PC-3 (cell line): ENCODE results near the gene TNFSF11. TPM values are rescaled to one million over a fixed set of nuclear protein-coding genes. Genes with fewer than 3 reads are reported as not detected.

Experiments
- ATAC-seq: fragments of 200-7000 bp; cut with Tn5 transposase; 2 replicates; pipeline ENCODE4 v1.9.1; 2020; ENCODE audit warnings: mild to moderate bottlenecking, moderate library complexity
- BruUV-seq: library from RNA; stranded (reverse); fragments of 400-500 nt; replicated peaks from 2 replicates; lab custom pipeline; 2021; lab: Mats Ljungman, UMichigan
- CTCF ChIA-PET: fragments of 300-600 bp; sonication (Branson Sonifier 250); formaldehyde crosslinking; loops from one replicate; lab custom pipeline; 2022; ENCODE audit warnings: antibody characterized with exemption; lab: Charles Lee
- POLR2A ChIA-PET: fragments of 300-600 bp; sonication (Branson Sonifier 250); formaldehyde crosslinking; loops from one replicate; lab custom pipeline; 2022; ENCODE audit warnings: antibody characterized with exemption; ENCODE audit not compliant: unreplicated experiment; lab: Charles Lee
- DNase-seq: peaks from one replicate; pipeline ENCODE4 v3.0.0-alpha.2; 2015
- H2AFZ ChIP-seq: fragments of 300-600 bp; sonication (generic); 2 replicates; pipeline ENCODE4 v1.6.0; 2016; ENCODE audit warnings: antibody characterized with exemption, low read length
- H3F3A ChIP-seq: fragments of 300-600 bp; sonication (generic); one replicate; pipeline ENCODE4 v1.6.0; 2017; ENCODE audit warnings: antibody characterized with exemption, low read length, control low read depth, mild to moderate bottlenecking; ENCODE audit not compliant: unreplicated experiment
- H3K27ac ChIP-seq: fragments of 300-600 bp; sonication (generic); 2 replicates; pipeline ENCODE4 v1.5.1; 2016; ENCODE audit warnings: mild to moderate bottlenecking, low read length
- H3K27me3 ChIP-seq: fragments of 300-600 bp; sonication (generic); 2 replicates; pipeline ENCODE4 v1.6.1; 2016; ENCODE audit warnings: low read length, mixed read lengths
- H3K36me3 ChIP-seq: fragments of 300-600 bp; sonication (generic); 2 replicates; pipeline ENCODE4 v1.6.1; 2016; ENCODE audit warnings: low read depth, mixed run types, low read length, mixed read lengths
- H3K4me1 ChIP-seq: fragments of 300-600 bp; sonication (generic); 2 replicates; pipeline ENCODE4 v1.5.1; 2016; ENCODE audit warnings: low read length; ENCODE audit not compliant: insufficient read depth
- H3K4me2 ChIP-seq: fragments of 300-600 bp; sonication (generic); 2 replicates; pipeline ENCODE4 v1.6.0; 2016; ENCODE audit warnings: low read length
- H3K4me3 ChIP-seq: fragments of 300-600 bp; sonication (generic); 2 replicates; pipeline ENCODE4 v1.5.1; 2016; ENCODE audit warnings: mild to moderate bottlenecking, low read length, mixed read lengths
- H3K79me2 ChIP-seq: fragments of 300-600 bp; sonication (generic); 2 replicates; pipeline ENCODE4 v1.6.1; 2017; ENCODE audit warnings: low read length, mixed read lengths
- H3K9ac ChIP-seq: fragments of 300-600 bp; sonication (generic); 2 replicates; pipeline ENCODE4 v1.6.0; 2016; ENCODE audit warnings: mild to moderate bottlenecking, low read length
- H3K9me2 ChIP-seq: fragments of 300-600 bp; sonication (generic); replicated peaks from 2 replicates; pipeline ENCODE4 v1.6.1; 2016; ENCODE audit warnings: mixed run types, low read length, mixed read lengths
- H3K9me3 ChIP-seq: fragments of 300-600 bp; sonication (generic); 2 replicates; pipeline ENCODE4 v1.6.1; 2016; ENCODE audit warnings: low read length, mixed read lengths
- H4K20me1 ChIP-seq: fragments of 300-600 bp; sonication (generic); 2 replicates; pipeline ENCODE4 v1.6.1; 2016; ENCODE audit warnings: low read length, mixed read lengths
- CTCF ChIP-seq: fragments of 300-600 bp; sonication (generic); conservative IDR thresholded peaks from 2 replicates; pipeline ENCODE4 v1.5.1; 2017; ENCODE audit warnings: antibody characterized with exemption, low read depth, mild to moderate bottlenecking, low read length
- EZH2 ChIP-seq: fragments of 300-600 bp; sonication (generic); IDR thresholded peaks from one replicate; pipeline ENCODE4 v1.6.1; 2017; ENCODE audit warnings: antibody characterized with exemption, mild to moderate bottlenecking, low read length; ENCODE audit not compliant: unreplicated experiment
- EZH2phosphoT487 ChIP-seq: fragments of 300-600 bp; sonication (generic); IDR thresholded peaks from 2 replicates; pipeline ENCODE4 v1.6.1; 2018; ENCODE audit warnings: mild to moderate bottlenecking, antibody characterized with exemption, low read length, borderline replicate concordance
- intact Hi-C: fragments of 100-400 bp; cut with micrococcal nuclease; formaldehyde crosslinking; loops from 2 replicates; pipeline ENCODE4 v1.9.0; 2023
- total RNA-seq: library from RNA; depleted of rRNA; stranded (reverse); fragments of >200 nt; gene quantifications from 2 replicates; pipeline ENCODE4 v1.2.3, GENCODE V29; 2014

Gene TNFSF11
- total RNA-seq, 1 experiment from 2014 or later, result not detected

DNA sequence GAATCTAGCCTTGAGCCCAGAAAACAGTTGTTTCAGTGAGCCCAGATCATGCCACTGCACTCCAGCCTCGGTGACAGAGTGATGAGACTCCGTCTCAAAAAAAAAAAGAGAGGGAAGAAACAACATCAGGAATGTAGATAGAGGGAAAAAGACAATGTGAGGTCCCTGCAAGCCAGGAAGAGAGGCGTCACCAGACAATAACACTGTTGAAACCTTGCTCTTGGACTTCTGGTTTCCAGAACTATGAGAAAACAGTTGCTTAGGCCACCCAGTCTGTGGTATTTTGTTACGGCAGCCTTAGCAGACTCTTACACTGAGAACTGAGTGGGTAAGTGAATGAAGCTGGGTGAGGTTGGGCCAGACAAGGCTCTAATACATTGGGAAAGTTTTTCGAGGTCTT, 64.1 kb downstream of the TNFSF11 start:
- ATAC-seq (no peak), DNase-seq (no peak)
- Histone ChIP-seq H3F3A (no peaks in the 10 kb centered on the region), H3K9me2 (no peaks in the 10 kb centered on the region), H3K79me2 (no peaks in the 10 kb centered on the region), H2AFZ (no peak overlapping the region), H3K9ac (no peak overlapping the region), H3K4me2 (no peak overlapping the region), H3K9me3 (no peaks in the 10 kb centered on the region), H3K4me1 (no peaks in the 10 kb centered on the region; the same call in 1 of the 2 replicates), H3K27me3 (no peaks in the 10 kb centered on the region), H4K20me1 (no peaks in the 10 kb centered on the region), H3K27ac (no peak overlapping the region), H3K36me3 (no peaks in the 10 kb centered on the region), H3K4me3 (no peak overlapping the region)
- BruUV-seq, result no TSS peak
- ChIA-PET CTCF (no interaction called here), POLR2A (no interaction called here)
- TF ChIP-seq CTCF (no peak), EZH2 (no peak), EZH2phosphoT487 (no peak)
- intact Hi-C loops, result no loop called here

DNA sequence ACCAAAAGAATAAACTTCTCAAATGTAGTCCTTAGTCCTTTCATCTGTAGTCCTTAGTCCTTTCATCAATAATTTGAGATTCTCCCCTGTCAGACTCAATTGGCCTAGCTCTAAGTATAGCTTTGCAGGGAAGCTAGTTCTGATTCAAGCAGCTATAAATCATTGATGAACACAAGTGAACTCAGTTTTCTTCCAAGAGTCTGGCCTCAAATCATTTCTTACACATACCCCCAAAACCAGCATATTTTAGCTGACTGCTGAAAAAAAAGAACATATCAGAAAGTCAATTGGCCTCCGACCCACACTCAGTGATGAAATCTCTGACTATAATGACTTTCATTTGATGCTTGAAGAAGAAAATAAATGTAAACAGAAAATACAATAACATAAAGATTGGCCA, 64.9 kb downstream of the TNFSF11 start:
- ChIA-PET POLR2A (no interaction called here), CTCF (no interaction called here)
- no peak for TF ChIP-seq EZH2phosphoT487
- no peak for TF ChIP-seq CTCF
- no peak for TF ChIP-seq EZH2
- Histone ChIP-seq H3K9me2 (no peaks in the 10 kb centered on the region), H3F3A (no peaks in the 10 kb centered on the region), H3K9me3 (no peaks in the 10 kb centered on the region), H3K79me2 (no peaks in the 10 kb centered on the region), H2AFZ (no peak overlapping the region), H3K27ac (no peak overlapping the region), H3K27me3 (no peaks in the 10 kb centered on the region), H3K4me1 (no peaks in the 10 kb centered on the region), H3K4me2 (no peak overlapping the region), H3K9ac (no peak overlapping the region), H4K20me1 (no peaks in the 10 kb centered on the region), H3K4me3 (no peak overlapping the region), H3K36me3 (no peaks in the 10 kb centered on the region)
- intact Hi-C loops, result no loop called here
- ATAC-seq, result no peak
- no TSS peak for BruUV-seq
- no peak for DNase-seq

GRCh38 chr13:42643076-42643475, 69.1 kb downstream of the TNFSF11 start:
- Histone ChIP-seq H3K27ac (no peak overlapping the region), H3K9me3 (no peaks in the 10 kb centered on the region), H4K20me1 (no peaks in the 10 kb centered on the region), H3K4me1 (no peaks in the 10 kb centered on the region), H2AFZ (no peak overlapping the region), H3F3A (no peaks in the 10 kb centered on the region), H3K79me2 (no peaks in the 10 kb centered on the region), H3K9ac (no peak overlapping the region), H3K4me3 (no peak overlapping the region), H3K4me2 (no peak overlapping the region), H3K36me3 (no peaks in the 10 kb centered on the region), H3K27me3 (no peaks in the 10 kb centered on the region), H3K9me2 (no peaks in the 10 kb centered on the region)
- intact Hi-C loops, result no loop called here
- BruUV-seq, result no TSS peak
- POLR2A ChIA-PET, result no interaction called here
- no peak for TF ChIP-seq CTCF
- no peak for TF ChIP-seq EZH2
- TF ChIP-seq EZH2phosphoT487, result no peak
- CTCF ChIA-PET, result no interaction called here
- no peak for ATAC-seq
- no peak for DNase-seq
